Measurements from ENCODE around the gene NTSR1.

GRCh38 chr20:62718546-62718945, 9.9 kb downstream of the NTSR1 start:
- TF ChIP-seq CTCF (IDR thresholded peaks at IDR 0.05) = no peak
- TF ChIP-seq POLR2A (IDR thresholded peaks at IDR 0.05) = no peak

Data from testis (tissue), 2 donors.